Left ventricle myocardium inferior (tissue), 1 donor: ENCODE measurements around the gene OVOL3. TPM values are rescaled to one million over a fixed set of nuclear protein-coding genes. Genes with fewer than 3 reads are reported as not detected.

Experiments used
- DNase-seq: peaks from one replicate; pipeline ENCODE4 v3.0.0-alpha.2; 2020
- H3K27ac ChIP-seq: fragments of 200-600 bp; replicated peaks from 2 replicates; pipeline ENCODE4 v1.8.0; 2021
- H3K27me3 ChIP-seq: fragments of 200-600 bp; 2 replicates; pipeline ENCODE4 v1.8.0; 2021; ENCODE audit warnings: low read depth
- H3K36me3 ChIP-seq: fragments of 200-600 bp; 2 replicates; pipeline ENCODE4 v1.8.0; 2021
- H3K4me1 ChIP-seq: fragments of 200-600 bp; 2 replicates; pipeline ENCODE4 v1.8.0; 2021
- H3K4me3 ChIP-seq: fragments of 200-600 bp; 2 replicates; pipeline ENCODE4 v1.8.0; 2021; ENCODE audit warnings: mild to moderate bottlenecking, moderate library complexity
- H3K9me3 ChIP-seq: fragments of 200-600 bp; replicated peaks from 2 replicates; pipeline ENCODE4 v1.8.0; 2021
- CTCF ChIP-seq: fragments of 200-600 bp; IDR thresholded peaks from 2 replicates; pipeline ENCODE4 v1.8.0; 2021; ENCODE audit warnings: antibody characterized with exemption, mild to moderate bottlenecking, borderline replicate concordance
- intact Hi-C: fragments of 100-400 bp; cut with micrococcal nuclease; formaldehyde crosslinking; loops from one replicate; pipeline ENCODE4 v1.11.0; 2022
- total RNA-seq: library from RNA; stranded (reverse); fragmentation: NEBNext Ultra II Directional; extraction: Animal tissue kit (Norgen Biotek cat#: 25700); gene quantifications from one replicate; pipeline ENCODE4 v1.2.1, GENCODE V29; 2021
- donor health status: DM: no; HTN: yes; CAD: no; lungs with severe emphysema.

OVOL3 gene
- total RNA-seq, 1 donor from 2014 or later = not detected

GRCh38 chr19:36073121-36073876 is 37.6 kb upstream of the OVOL3 start:
- TF ChIP-seq CTCF = no peak
- Histone ChIP-seq H3K4me1 (peaks cover 3% of the 10 kb centered on the region), H3K27me3 (no peaks in the 10 kb centered on the region), H3K27ac (no peak overlapping the region), H3K9me3 (no peaks in the 10 kb centered on the region), H3K4me3 (no peak overlapping the region), H3K36me3 (no peaks in the 10 kb centered on the region)
- DNase-seq = no peak
- intact Hi-C loops = no loop called here

DNA sequence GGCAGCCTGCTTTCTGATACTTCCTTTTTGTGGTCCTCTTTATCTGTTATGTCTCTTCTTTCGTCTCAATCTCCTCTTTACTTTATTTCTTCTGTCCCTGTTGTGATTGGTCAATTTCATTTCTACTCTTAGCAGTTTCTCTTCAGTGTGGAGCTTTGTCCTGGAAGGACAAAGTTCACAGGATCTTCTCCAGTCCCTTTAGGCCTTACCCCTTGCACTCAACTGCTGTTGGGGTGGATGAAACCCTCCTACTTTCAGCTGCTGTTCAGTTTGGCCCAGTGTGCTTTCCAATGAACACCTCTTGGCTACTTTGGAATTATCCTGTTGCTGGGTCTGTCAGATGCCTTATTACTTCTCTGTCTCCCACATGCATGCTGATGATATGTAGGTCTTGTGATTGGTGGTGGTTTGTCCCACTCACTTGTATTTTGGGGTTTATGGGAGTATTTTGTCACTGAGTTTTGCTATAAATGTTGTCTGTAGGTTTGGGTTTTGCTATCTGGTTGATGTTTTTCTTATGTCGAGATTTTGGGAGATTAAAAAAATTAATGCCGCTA is 31.5 kb upstream of the OVOL3 start:
- Histone ChIP-seq H3K36me3 (no peaks in the 10 kb centered on the region), H3K4me1 (peaks cover 4% of the 10 kb centered on the region), H3K4me3 (no peak overlapping the region), H3K9me3 (no peaks in the 10 kb centered on the region), H3K27ac (no peak overlapping the region), H3K27me3 (no peaks in the 10 kb centered on the region)
- DNase-seq = no peak
- no peak for TF ChIP-seq CTCF
- intact Hi-C loops = no loop called here

DNA sequence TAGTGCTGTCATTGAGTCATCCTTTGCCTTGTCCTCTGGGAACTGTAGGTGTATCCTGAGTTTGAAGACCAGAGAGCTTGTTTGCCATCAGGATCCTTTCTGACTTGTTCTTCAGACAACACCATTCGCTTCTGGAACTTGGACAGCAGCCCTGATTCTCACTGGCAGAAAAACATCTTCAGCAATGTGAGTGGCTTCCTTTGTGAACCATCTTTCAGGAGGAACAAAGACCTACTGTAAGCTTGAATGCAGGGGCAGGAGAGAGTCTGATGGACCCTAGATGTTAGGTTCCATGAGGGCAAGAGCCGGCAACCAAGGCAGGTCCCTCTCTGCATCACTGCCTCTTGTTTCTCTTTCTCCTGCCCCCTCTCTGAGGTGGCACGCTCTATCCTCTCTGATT is 29.6 kb upstream of the OVOL3 start:
- Histone ChIP-seq H3K36me3 (no peaks in the 10 kb centered on the region), H3K27ac (no peak overlapping the region), H3K9me3 (no peaks in the 10 kb centered on the region), H3K4me3 (no peak overlapping the region), H3K27me3 (no peaks in the 10 kb centered on the region), H3K4me1 (peaks cover 4% of the 10 kb centered on the region)
- no peak for DNase-seq
- no peak for TF ChIP-seq CTCF
- intact Hi-C loops = no loop called here

- no peak overlapping the region for H3K27ac ChIP-seq
- H3K27me3 ChIP-seq = no peaks in the 10 kb centered on the region
- no peaks in the 10 kb centered on the region for H3K36me3 ChIP-seq
- intact Hi-C loops = no loop called here
- no peaks in the 10 kb centered on the region for H3K9me3 ChIP-seq
- no peak for TF ChIP-seq CTCF
- DNase-seq = no peak
- H3K4me3 ChIP-seq = no peak overlapping the region
- peaks cover 4% of the 10 kb centered on the region for H3K4me1 ChIP-seq
These were observed 29.0 kb upstream of the OVOL3 start for GRCh38 chr19:36081894-36082293.

- intact Hi-C loops = no loop called here
- Histone ChIP-seq H3K27me3 (no peaks in the 10 kb centered on the region), H3K36me3 (no peaks in the 10 kb centered on the region), H3K27ac (no peak overlapping the region), H3K9me3 (no peaks in the 10 kb centered on the region), H3K4me1 (peaks cover 4% of the 10 kb centered on the region), H3K4me3 (no peak overlapping the region)
- no peak for DNase-seq
- no peak for TF ChIP-seq CTCF
These were observed 28.0 kb upstream of the OVOL3 start for GRCh38 chr19:36082916-36083315.
